Measurements from ENCODE around the gene EPB41L4A.
"Not testable (repeated sequence)": the region's sequence is repeated elsewhere in the genome, so short reads cannot be mapped to it uniquely, and the experiment has no call there.

Gene EPB41L4A

GRCh38 chr5:112396430-112396829 lies 22.6 kb downstream of the EPB41L4A start:
- DNase-seq: no peak

DNA sequence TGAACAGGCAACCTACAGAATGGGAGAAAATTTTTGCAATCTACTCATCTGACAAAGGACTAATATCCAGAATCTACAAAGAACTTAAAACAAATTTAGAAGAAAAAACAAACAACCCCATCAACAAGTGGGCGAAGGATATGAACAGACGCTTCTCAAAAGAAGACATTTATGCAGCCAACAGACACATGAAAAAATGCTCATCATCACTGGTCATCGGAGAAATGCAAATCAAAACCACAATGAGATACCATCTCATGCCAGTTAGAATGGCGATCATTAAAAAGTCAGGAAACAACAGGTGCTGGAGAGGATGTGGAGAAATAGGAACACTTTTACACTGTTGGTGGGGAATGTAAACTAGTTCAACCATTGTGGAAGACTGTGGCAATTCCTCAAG lies 23.8 kb downstream of the EPB41L4A start:
- not testable (repeated sequence) for DNase-seq

GRCh38 chr5:112390327-112390726 lies 28.8 kb downstream of the EPB41L4A start:
- no peak for DNase-seq

DNA sequence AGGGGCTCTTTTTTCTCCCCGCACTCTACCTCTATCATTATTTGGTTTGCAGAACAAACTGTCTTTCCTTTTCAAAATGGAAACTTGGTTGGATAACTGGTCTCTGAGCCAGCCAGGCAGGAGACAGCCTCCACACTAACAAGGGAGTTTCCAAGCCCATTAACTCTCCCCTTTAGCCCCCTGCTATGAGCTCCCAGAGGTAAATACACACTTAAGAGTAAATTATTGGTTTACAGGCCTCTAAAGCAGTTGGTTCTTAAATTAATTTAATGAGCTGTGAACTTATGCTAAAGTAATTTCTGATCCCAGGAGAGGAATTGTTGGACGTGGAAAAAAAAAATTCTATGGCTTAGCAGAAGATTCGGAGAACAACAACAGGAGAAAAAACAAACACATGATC lies 30.3 kb downstream of the EPB41L4A start:
- no peak for DNase-seq

- DNase-seq: no peak
These were observed 31.0 kb downstream of the EPB41L4A start for GRCh38 chr5:112388074-112388473.

- DNase-seq: no peak
These were observed 32.3 kb downstream of the EPB41L4A start for GRCh38 chr5:112386766-112387165.

- DNase-seq: no peak
These were observed 33.1 kb downstream of the EPB41L4A start for GRCh38 chr5:112385969-112386368.

DNA sequence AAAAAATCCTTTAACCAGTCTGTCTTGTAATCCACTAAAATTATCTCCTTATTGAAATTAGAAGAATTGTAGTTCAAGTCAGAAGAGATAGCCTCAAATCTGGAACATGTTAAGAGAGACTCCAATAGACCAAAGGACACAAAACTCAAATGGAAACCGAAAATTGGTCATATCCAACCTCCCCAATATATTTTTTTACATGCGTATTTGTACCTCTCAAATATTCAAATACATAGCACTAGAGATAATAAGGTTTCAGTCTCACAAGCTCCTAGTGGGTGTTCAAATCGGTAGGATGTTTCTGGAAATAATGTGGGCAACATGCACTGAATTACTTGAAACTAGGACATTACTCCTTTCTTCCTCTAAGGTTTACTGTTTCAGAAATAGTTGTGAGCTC lies 33.5 kb downstream of the EPB41L4A start:
- DNase-seq: no peak

DNA sequence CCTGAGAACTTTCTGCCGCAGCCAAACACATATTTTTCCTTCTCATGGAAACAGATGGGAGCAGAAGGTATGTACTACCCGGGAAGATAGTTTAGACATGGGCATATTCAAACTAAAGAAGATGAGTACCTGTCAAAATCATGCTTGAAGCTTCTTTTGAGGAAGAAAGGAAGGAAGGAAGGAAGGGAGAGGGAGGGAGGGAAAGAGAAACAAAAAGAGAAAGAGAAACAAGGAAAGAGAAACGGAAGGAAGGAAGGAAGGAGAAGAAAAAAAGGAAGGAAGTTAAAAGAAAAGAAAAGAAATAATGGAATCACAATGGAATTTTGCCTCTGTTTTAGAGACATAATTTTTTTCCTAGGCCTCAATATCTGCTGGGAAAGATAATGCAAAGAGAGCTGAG lies 34.6 kb downstream of the EPB41L4A start:
- DNase-seq: no peak

DNA sequence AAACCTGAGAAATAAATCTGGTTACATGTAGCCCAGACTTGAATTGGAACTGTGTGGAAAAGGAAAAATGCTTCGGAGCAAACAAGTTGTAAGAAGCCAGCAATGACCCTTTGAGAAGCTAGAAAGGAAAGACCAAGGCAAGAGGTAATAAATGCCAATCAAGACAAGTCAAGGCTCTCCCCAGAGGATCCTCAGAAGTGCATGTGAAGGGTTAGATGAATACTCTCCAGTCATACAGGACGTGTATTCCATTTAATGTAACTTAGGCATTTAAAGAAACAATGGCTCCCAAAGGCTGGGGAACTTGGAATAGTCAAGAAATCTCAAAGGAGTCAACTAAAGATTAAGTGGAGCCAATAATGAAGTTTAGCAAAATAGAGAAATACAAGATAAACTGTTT lies 36.2 kb downstream of the EPB41L4A start:
- DNase-seq: no peak

GRCh38 chr5:112381521-112381920 lies 37.6 kb downstream of the EPB41L4A start:
- DNase-seq: no peak

DNA sequence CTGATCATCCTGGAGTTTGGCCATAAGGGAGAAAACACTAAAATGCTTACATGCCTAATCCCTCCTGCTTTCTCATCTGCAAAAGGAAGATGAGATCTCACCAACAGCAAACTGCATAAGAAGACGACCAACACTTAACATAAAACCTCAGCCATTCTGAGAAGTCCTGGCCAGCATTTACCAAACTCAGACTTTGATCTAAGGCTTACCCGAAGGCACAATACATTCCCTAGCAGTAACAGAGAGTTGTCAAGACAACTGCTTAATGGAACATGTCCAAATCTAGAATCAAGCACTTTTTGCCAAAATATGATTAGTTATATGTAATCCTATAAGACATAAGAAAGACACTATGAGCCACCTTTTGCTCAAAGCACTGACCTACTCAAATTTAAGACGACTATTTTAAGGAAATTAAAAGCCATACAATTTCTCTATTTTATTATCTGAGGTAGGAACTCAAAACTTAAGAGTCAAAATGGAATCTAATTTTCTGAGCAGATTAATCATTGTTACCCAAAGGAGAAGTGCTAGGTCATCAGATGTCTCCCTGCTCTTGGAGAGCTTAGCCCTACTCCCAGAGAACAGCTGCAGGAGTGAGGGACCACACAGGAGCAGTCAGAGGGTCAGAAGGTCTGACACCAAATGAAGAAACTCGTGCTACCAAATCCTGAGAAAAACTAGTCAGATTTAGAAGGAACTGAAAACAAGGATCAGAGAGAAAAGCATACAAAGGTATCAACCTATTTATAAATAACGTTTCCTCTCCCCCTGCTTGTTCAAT lies 39.3 kb downstream of the EPB41L4A start:
- no peak for DNase-seq

GRCh38 chr5:112374818-112375217 lies 44.3 kb downstream of the EPB41L4A start:
- DNase-seq: no peak

- no peak for DNase-seq
These were observed 44.7 kb downstream of the EPB41L4A start for GRCh38 chr5:112374356-112374755.

DNA sequence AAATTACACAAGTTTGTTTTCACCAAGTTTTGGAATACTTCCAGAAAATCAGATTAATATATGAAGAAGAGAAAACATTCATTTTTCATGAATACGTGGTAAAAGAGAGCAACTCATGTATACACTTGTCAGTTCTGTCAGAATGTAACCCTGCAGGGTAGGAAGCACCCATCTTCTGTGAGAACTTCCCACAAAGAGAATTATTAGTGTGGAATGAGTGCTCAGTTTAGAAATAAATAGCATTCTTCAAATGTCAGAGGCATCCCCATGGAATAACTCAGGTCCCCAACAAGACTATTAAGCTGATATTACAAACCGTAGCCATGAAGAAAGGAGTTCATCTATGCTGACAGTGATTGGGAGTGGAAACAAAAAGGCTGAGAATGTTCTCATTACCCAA lies 45.2 kb downstream of the EPB41L4A start:
- DNase-seq: no peak

DNA sequence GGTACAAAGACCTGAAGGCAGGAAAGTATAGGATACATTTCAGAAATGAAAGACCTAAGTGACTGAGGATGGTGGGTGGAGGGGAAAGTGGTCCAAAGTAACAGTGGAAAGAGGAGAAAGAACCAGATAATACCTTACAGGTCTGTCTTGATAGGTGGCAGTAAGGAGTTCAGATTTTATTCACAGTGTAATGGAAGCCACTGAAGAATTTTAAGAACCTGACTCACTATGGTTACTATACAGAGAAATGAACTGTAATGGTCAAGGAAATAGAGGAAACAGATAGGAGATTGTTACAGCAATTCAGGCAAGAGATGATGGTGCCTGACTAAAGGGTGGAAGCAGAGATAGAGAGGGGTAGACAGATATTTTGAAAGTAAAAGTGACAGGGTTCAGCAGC lies 46.5 kb downstream of the EPB41L4A start:
- no peak for DNase-seq

DNA sequence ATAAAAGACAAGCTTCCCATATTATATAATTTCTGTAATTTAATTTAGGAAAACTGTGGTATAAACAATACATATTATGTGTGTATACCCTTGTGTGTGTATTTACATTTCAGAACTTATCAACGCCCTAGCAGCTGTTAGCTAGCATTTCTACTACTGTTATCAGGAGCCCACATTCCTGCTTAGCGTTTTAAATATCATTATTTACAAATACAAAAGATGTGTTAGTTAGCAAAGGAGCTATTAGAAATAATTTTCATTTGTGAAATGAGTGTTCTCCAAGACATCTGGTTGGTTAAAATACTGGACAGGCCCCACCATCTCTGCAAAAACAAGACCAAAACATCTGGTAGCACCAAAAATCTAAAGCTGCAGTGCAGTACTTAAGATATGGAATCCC lies 48.0 kb downstream of the EPB41L4A start:
- DNase-seq: no peak

- no peak for DNase-seq
These were observed 51.7 kb downstream of the EPB41L4A start for GRCh38 chr5:112367400-112367799.

DNA sequence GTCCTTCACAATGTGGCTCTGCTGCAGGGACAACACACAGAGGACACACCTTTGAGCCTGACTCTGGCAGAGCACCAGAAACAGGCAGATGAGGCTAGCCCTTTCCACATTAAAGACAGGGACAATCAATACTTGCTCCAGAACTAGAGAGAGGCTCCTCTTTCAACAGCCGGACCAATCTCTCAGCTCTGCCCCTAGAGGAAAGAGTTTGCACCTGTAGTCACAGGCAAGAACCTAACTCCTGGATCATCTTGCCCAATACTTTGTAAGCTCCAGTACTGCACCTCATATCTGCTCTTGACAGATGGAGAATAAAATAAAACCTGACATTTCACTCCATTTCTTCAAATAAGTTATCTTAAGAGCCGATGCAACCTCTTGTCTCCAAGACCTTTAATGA lies 52.1 kb downstream of the EPB41L4A start:
- no peak for DNase-seq

DNA sequence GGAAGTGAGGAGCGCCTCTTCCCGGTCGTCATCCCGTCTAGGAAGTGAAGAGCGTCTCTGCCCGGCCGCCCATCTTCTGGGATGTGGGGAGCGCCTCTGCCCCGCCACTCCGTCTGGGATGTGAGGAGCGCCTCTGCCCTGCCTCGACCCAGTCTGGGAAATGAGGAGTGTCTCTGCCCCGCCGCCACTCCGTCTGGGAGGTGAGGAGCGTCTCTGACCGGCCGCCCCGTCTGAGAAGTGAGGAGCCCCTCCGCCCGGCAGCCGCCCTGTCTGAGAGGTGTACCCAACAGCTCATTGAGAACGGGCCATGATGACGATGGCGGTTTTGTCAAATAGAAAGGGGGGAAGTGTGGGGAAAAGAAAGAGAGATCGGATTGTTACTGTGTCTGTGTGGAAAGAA lies 58.3 kb downstream of the EPB41L4A start:
- DNase-seq: not testable (repeated sequence)

- DNase-seq: no peak
These were observed 62.7 kb downstream of the EPB41L4A start for GRCh38 chr5:112356178-112356956.

DNA sequence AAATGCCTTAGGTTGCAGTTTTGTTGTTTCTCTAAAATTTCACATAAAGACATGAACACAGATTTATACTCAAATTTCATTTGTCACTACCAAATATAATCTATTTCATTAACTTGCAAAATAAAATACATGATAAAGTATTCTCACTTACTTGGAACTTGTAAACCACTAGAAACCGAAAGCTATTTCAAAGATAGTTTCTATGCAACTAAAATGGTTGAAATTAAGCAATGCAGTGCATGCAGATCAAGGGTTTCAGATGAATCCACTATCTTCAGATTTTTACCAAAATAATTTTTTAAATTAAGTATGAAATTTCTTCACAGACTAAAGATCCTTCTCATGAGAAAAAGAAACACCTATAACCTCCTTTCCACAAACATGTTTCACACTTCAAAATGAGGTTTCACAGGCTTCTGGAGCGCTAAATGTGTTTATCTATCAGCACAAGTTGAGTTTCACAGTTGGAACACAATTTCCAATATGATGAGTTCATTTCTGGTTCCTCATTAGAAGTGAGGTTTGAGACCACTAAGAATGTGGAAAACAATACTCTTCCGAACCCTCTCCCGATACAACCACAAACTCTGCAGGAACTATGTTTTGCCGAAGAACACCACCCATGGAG lies 63.9 kb downstream of the EPB41L4A start:
- no peak for DNase-seq

DNA sequence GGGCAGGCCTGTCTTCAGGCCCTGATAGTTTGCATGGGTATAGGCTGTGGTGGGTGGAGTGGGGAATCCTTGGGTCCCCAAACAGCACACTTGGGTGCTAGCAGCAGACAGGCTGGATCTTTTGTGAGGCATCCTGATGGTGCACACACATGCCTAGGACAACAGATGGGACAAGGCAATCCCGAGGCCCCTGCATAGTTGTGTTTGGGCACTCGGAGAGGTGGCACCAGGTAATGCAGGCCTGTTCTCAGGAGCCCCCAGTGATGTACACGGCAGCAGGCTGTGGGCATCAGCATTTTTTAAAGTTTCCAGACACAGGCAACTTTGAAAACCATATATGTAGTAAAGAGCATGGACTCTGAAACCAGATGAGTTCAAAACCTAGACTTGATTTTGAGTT lies 65.4 kb downstream of the EPB41L4A start:
- DNase-seq: no peak

- DNase-seq: no peak
These were observed 67.9 kb downstream of the EPB41L4A start for GRCh38 chr5:112351225-112351624.
